Psoas muscle (tissue), 8 donors: ENCODE measurements around the gene ATF7IP2. TPM values are rescaled to one million over a fixed set of nuclear protein-coding genes. Genes with fewer than 3 reads are reported as not detected.
"Not testable (repeated sequence)": the region's sequence is repeated elsewhere in the genome, so short reads cannot be mapped to it uniquely, and the experiment has no call there.

Source experiments
- ATAC-seq, 4 donors: fragments of 200-7000 bp; cut with Tn5 transposase; one replicate each; pipeline ENCODE4 v1.9.1; 2020; ENCODE audit warnings: moderate library complexity in 3 of 4, mild to moderate bottlenecking in 2 of 4
- DNase-seq, 2 donors: peaks; one replicate each; pipeline ENCODE4 v3.0.0-alpha.2; 2020
- H3K27ac ChIP-seq: fragments of 200-600 bp; one replicate; pipeline ENCODE4 v1.8.0; 2022
- H3K27me3 ChIP-seq, 3 donors: fragments of 200-600 bp in 1 of 3; one replicate each; pipeline versions ENCODE4 v1.6.1 to v1.8.0; 2013 to 2022; ENCODE audit warnings: low read length in 2 of 3, mild to moderate bottlenecking in 2 of 3, moderate library complexity in 1 of 3; ENCODE audit not compliant: insufficient read depth in 3 of 3
- H3K36me3 ChIP-seq, 2 donors: fragments of 200-600 bp in 1 of 2; one replicate each; pipeline versions ENCODE4 v1.6.1 to v1.8.0; 2013 to 2022; ENCODE audit warnings: low read depth in 1 of 2, mild to moderate bottlenecking in 1 of 2, moderate library complexity in 1 of 2; ENCODE audit not compliant: insufficient read depth in 1 of 2
- H3K4me1 ChIP-seq: fragments of 200-600 bp; one replicate; pipeline ENCODE4 v1.8.0; 2022
- H3K4me3 ChIP-seq: fragments of 200-600 bp; one replicate; pipeline ENCODE4 v1.8.0; 2022; ENCODE audit warnings: mild to moderate bottlenecking
- H3K9me3 ChIP-seq: fragments of 200-600 bp; one replicate; pipeline ENCODE4 v1.8.0; 2022
- WGBS, 3 donors: extraction: QIAGEN DNeasy Blood & Tissue Kit; methylation state at CpG; one replicate each; pipeline versions ENCODE4 v1.1.6 to v1.1.7; 2013; 5-methylcytosine and 5-hydroxymethylcytosine counted together
- intact Hi-C, 2 donors: fragments of 100-400 bp; cut with DNase I; formaldehyde crosslinking; loops; one replicate each; pipeline versions ENCODE4 v1.11.0 to v1.14.2; 2022
- polyA plus RNA-seq, 3 donors: library from polyadenylated mRNA; stranded (reverse); fragments of 200-250 nt; gene quantifications; one replicate each; pipeline ENCODE4 v1.2.3, GENCODE V29; 2013
- total RNA-seq, 4 donors: library from RNA; stranded (reverse); fragmentation: NEBNext Ultra II Directional in 2 of 4; extraction: Animal tissue kit (Norgen Biotek cat#: 25700) in 2 of 4; gene quantifications; one replicate each; pipeline versions ENCODE4 v1.2.1 to v1.2.4, GENCODE V29; 2021 to 2023
- TF ChIP-seq, protein P1 (sequence below): fragments of 200-600 bp; IDR thresholded peaks from one replicate; pipeline ENCODE4 v1.8.0; 2022; ENCODE audit warnings: antibody characterized with exemption
- donor health status: healthy with polysubstance abuse.
- donor health status: DM: no; HTN: no; CAD: no; lungs with moderate emphysema.
- donor health status: Bipolar disorder and iron deficiency.
- donor health status: healthy.
- donor health status: DM: yes; HTN: yes; CAD: no.
- donor health status: DM: no; HTN: no; CAD: no.
- donor health status: DM: no; HTN: no; CAD: no.
- donor health status: DM: yes; HTN: yes; CAD: no.

The ATF7IP2 gene
- total and polyA plus RNA-seq, 7 donors = 0.89 to 5.1 (median 2.5) TPM

DNA sequence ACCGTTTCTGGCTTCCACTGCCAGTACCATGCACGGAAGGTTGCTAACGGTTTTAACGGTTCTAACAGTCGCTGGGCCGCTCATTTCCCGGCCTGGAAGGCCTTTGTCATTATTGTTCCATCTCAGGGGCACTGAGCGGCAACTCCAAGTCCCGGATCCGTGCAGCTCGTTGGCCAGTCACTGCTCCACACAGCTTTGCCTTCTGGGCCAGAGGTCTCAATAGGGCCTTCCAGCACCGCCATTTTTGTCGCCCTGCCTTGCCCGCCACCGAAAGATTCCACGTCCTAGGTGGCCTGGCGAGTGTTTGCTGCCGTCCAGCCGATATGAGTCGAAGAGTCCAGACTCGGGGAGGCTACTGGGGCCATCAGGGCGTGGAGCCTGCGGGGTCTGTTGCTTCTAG lies 30.3 kb upstream of the ATF7IP2 start:
- Histone ChIP-seq H3K9me3 (no peaks in the 10 kb centered on the region), H3K27ac (no peak overlapping the region), H3K27me3 (no peaks in the 10 kb centered on the region), H3K4me1 (no peaks in the 10 kb centered on the region), H3K36me3 (no peaks in the 10 kb centered on the region), H3K4me3 (no peak overlapping the region)
- DNase-seq (no peak), ATAC-seq (no peak)
- intact Hi-C loops = no loop called here
- TF ChIP-seq, protein P1, sequence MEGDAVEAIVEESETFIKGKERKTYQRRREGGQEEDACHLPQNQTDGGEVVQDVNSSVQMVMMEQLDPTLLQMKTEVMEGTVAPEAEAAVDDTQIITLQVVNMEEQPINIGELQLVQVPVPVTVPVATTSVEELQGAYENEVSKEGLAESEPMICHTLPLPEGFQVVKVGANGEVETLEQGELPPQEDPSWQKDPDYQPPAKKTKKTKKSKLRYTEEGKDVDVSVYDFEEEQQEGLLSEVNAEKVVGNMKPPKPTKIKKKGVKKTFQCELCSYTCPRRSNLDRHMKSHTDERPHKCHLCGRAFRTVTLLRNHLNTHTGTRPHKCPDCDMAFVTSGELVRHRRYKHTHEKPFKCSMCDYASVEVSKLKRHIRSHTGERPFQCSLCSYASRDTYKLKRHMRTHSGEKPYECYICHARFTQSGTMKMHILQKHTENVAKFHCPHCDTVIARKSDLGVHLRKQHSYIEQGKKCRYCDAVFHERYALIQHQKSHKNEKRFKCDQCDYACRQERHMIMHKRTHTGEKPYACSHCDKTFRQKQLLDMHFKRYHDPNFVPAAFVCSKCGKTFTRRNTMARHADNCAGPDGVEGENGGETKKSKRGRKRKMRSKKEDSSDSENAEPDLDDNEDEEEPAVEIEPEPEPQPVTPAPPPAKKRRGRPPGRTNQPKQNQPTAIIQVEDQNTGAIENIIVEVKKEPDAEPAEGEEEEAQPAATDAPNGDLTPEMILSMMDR = no peak
- WGBS, 3 donors = 92 to 94% (median 93%) methylated on average over 23 of the region's 23 CpGs

DNA sequence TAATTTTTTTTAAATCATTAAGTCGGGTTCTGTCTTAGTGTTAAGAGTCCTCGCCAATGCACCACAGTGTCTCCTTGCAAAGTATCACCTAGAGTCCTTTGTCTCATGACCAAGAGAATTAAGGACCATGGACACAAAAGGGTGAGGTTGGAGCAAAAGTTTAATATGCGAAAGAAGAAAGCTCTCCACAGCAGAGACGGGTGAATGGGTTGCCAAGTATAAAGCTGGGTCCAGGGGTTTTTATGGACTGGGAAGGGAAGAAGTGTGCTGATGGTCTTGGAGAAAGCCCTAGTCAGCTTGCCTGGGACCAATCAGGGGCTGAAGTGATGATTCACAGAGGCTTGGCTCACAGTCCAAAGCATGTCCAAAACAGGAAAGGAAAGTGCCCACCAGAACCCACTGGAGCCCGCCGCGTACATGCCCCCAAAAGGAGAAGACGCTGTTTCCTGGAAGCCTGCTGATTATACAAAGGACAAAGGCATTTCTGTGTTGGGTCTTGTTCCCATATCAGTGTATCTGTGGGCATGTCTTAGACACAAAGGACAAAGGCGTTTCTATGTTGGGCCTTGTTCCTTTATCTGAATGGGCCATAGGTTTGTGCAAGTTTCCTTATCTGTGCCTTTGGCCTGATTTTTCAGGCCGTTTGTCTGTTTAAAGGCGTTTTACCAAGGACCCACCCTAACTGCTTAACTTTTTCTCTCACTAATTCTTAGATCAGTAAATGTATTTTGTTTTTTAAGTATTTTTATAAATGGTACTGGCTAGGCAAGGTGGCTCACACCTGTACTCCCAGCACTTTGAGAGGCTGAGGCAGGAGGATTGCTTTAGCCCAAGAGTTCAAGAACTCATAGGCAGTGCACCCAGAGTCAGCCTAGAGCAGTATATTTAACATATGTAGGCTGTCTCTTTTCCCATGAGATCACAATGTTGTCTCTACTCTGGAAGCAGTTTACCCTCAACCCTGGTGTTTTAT lies 28.7 kb upstream of the ATF7IP2 start:
- Histone ChIP-seq H3K27ac (no peak overlapping the region), H3K9me3 (no peaks in the 10 kb centered on the region), H3K36me3 (no peaks in the 10 kb centered on the region), H3K4me3 (no peak overlapping the region), H3K4me1 (no peaks in the 10 kb centered on the region), H3K27me3 (no peaks in the 10 kb centered on the region)
- no peak for ATAC-seq
- intact Hi-C loops = no loop called here
- WGBS, 3 donors = 87 to 92% (median 88%) methylated on average over 11 of the region's 11 CpGs
- TF ChIP-seq, protein P1 = no peak
- DNase-seq = no peak

- H3K36me3 ChIP-seq, H3K4me1 ChIP-seq, H3K27ac ChIP-seq, DNase-seq, H3K4me3 ChIP-seq, H3K27me3 ChIP-seq, H3K9me3 ChIP-seq, ATAC-seq, intact Hi-C loops: not testable (repeated sequence)
- WGBS, 3 donors = 91 to 92% (median 92%) methylated on average over 8 of the region's 8 CpGs
Measured at GRCh38 chr16:10361747-10362076, 24.1 kb upstream of the ATF7IP2 start.

DNA sequence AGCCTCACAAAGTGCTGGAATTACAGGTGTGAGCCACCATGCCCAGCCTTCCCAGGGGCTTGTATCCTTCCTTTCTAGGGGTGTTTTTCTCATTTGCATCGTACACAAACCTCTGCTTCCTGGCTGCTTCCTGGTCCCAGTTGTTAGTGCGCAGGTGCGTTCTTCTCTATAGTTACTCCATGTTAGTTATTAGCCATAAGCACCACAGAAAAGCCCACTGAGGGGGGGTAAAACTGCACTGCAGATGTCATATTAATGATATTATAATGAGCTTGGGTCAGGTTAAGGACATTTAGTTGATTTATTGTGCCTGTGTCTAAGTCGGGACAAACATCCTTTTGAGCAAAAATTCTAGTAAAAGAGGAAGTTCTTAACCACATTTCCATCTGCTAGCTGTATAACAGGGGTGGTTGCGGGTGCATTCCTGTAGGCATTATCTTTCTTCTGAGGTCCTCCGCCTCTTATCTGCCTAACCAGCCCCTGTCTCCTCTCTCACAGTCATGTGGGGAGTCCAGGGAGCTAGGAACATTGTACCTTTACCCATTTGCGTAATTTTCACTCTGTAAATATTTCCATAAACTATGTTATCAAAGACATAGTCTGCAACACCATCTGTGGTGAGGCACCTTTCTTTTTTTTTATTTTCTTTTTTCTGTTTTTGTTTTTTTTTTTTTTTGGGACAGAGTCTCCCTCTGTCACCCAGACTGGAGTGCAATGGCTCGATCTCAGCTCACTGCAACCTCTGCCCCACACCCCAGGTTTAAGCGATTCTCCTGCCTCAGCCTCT lies 23.6 kb upstream of the ATF7IP2 start:
- 60 to 67% (median 61%) methylated on average over 9 of the region's 9 CpGs for WGBS, 3 donors
- intact Hi-C loops = no loop called here
- TF ChIP-seq, protein P1 = no peak
- no peaks in the 10 kb centered on the region for H3K9me3 ChIP-seq
- no peaks in the 10 kb centered on the region for H3K36me3 ChIP-seq
- no peak for ATAC-seq
- no peaks in the 10 kb centered on the region for H3K27me3 ChIP-seq
- no peak overlapping the region for H3K4me3 ChIP-seq
- no peak for DNase-seq
- H3K27ac ChIP-seq = no peak overlapping the region
- no peaks in the 10 kb centered on the region for H3K4me1 ChIP-seq

GRCh38 chr16:10362864-10363197 lies 23.0 kb upstream of the ATF7IP2 start:
- H3K4me3 ChIP-seq, H3K9me3 ChIP-seq, H3K36me3 ChIP-seq, H3K27me3 ChIP-seq, ATAC-seq, DNase-seq, intact Hi-C loops, H3K27ac ChIP-seq, H3K4me1 ChIP-seq: not testable (repeated sequence)
- WGBS, 3 donors = 78 to 86% (median 80%) methylated on average over 4 of the region's 4 CpGs

- 88 to 93% (median 89%) methylated on average over 8 of the region's 8 CpGs for WGBS, 3 donors
- H3K9me3 ChIP-seq, ATAC-seq, H3K27me3 ChIP-seq, H3K36me3 ChIP-seq, H3K27ac ChIP-seq, DNase-seq, H3K4me1 ChIP-seq, H3K4me3 ChIP-seq, intact Hi-C loops: not testable (repeated sequence)
Measured at GRCh38 chr16:10366619-10367018, 19.2 kb upstream of the ATF7IP2 start.
